ENCODE data around the gene PLCL2. TPM values are rescaled to one million over a fixed set of nuclear protein-coding genes. Genes with fewer than 3 reads are reported as not detected.

PLCL2 gene
- polyA plus RNA-seq, 1 experiment, result 0.94 TPM

- no peak overlapping the region for H3K27ac ChIP-seq (ENCODE audit: low read depth, low read length)
- H3K9me3 ChIP-seq (ENCODE audit: control insufficient read depth, insufficient read depth, low read length), result no peaks in the 10 kb centered on the region
- POLR2A ChIA-PET, result no interaction called here
- no peak for DNase-seq (ENCODE audit: low read depth, low spot score)
- CTCF ChIA-PET, result no interaction called here
- H3K4me3 ChIP-seq (ENCODE audit: low read depth, low read length), result no peak overlapping the region
- TF ChIP-seq CTCF (IDR thresholded peaks at IDR 0.05; ENCODE audit: low read depth, low read length), result no peak
- H3K27me3 ChIP-seq (ENCODE audit: control insufficient read depth, insufficient read depth, low read length), result no peaks in the 10 kb centered on the region
Measured at GRCh38 chr3:17013571-17013970, 128.8 kb downstream of the PLCL2 start.

- POLR2A ChIA-PET, result no interaction called here
- CTCF ChIA-PET, result no interaction called here
- Histone ChIP-seq H3K9me3 (ENCODE audit: control insufficient read depth, insufficient read depth, low read length) (no peaks in the 10 kb centered on the region), H3K4me3 (ENCODE audit: low read depth, low read length) (no peak overlapping the region), H3K27ac (ENCODE audit: low read depth, low read length) (no peak overlapping the region), H3K27me3 (ENCODE audit: control insufficient read depth, insufficient read depth, low read length) (no peaks in the 10 kb centered on the region)
- TF ChIP-seq CTCF (IDR thresholded peaks at IDR 0.05; ENCODE audit: low read depth, low read length), result no peak
- DNase-seq (ENCODE audit: low read depth, low spot score), result no peak
Measured at GRCh38 chr3:17014284-17014683, 129.5 kb downstream of the PLCL2 start.

GRCh38 chr3:17014709-17015108, 130.0 kb downstream of the PLCL2 start:
- Histone ChIP-seq H3K4me3 (ENCODE audit: low read depth, low read length) (no peak overlapping the region), H3K27me3 (ENCODE audit: control insufficient read depth, insufficient read depth, low read length) (no peaks in the 10 kb centered on the region), H3K9me3 (ENCODE audit: control insufficient read depth, insufficient read depth, low read length) (no peaks in the 10 kb centered on the region), H3K27ac (ENCODE audit: low read depth, low read length) (no peak overlapping the region)
- ChIA-PET CTCF (no interaction called here), POLR2A (no interaction called here)
- DNase-seq (ENCODE audit: low read depth, low spot score), result no peak
- TF ChIP-seq CTCF (IDR thresholded peaks at IDR 0.05; ENCODE audit: low read depth, low read length), result no peak

GRCh38 chr3:17021614-17022013, 136.9 kb downstream of the PLCL2 start:
- Histone ChIP-seq H3K27ac (ENCODE audit: low read depth, low read length) (no peak overlapping the region), H3K9me3 (ENCODE audit: control insufficient read depth, insufficient read depth, low read length) (no peaks in the 10 kb centered on the region), H3K27me3 (ENCODE audit: control insufficient read depth, insufficient read depth, low read length) (no peaks in the 10 kb centered on the region), H3K4me3 (ENCODE audit: low read depth, low read length) (no peak overlapping the region)
- no peak for TF ChIP-seq CTCF (IDR thresholded peaks at IDR 0.05; ENCODE audit: low read depth, low read length)
- CTCF ChIA-PET, result interaction anchor here (0.6 kb wide), 2 partner anchors 88 to 137 kb away, joined by 4 to 7 read pairs; partner anchors contain the start of gene PLCL2
- POLR2A ChIA-PET, result no interaction called here
- DNase-seq (ENCODE audit: low read depth, low spot score), result no peak

DNA sequence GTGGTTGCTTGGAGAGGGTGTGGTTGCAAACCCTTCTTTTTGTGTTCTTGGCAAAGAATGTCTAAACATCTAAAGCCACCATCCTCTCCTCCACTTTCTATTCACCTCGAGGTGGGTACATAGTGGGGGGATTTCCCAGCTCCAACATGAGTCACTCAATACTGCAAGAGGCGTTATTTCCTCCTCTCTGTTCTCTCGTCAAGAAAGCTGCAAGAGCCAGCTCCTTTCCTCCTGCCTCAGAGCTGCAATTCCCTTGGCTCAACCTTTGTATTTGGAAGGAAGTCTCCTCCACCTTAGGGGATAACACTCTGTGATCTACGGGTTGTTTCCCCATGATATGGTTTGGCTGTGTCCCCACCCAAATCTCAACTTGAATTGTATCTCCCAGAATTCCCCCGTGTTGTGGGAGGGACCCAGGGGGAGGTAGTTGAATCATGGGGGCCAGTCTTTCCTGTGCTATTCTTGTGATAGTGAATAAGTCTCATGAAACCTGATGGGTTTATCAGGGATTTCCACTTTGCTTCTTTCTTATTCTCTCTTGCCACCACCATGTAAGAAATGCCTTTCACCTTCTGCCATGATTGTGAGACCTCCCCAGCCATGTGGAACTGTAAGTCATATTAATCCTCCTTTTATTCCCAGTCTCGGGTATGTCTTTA, 138.4 kb downstream of the PLCL2 start:
- DNase-seq (ENCODE audit: low read depth, low spot score), result no peak
- Histone ChIP-seq H3K9me3 (ENCODE audit: control insufficient read depth, insufficient read depth, low read length) (no peaks in the 10 kb centered on the region), H3K27ac (ENCODE audit: low read depth, low read length) (no peak overlapping the region), H3K27me3 (ENCODE audit: control insufficient read depth, insufficient read depth, low read length) (no peaks in the 10 kb centered on the region), H3K4me3 (ENCODE audit: low read depth, low read length) (no peak overlapping the region)
- POLR2A ChIA-PET, result no interaction called here
- TF ChIP-seq CTCF (IDR thresholded peaks at IDR 0.05; ENCODE audit: low read depth, low read length), result no peak
- CTCF ChIA-PET, result no interaction called here

Data from AG04450 (cell line).